Smooth muscle cell of the brain vasculature (primary cell): ENCODE measurements around the gene GFAP.
"Not testable (repeated sequence)": the region's sequence is repeated elsewhere in the genome, so short reads cannot be mapped to it uniquely, and the experiment has no call there.

Experiments used
- DNase-seq: peaks from one replicate; pipeline ENCODE4 v3.0.0-alpha.2; 2012; ENCODE audit warnings: low read depth, low spot score

The GFAP gene

GRCh38 chr17:44915321-44915726 is at the start of gene GFAP:
Gene GFAP (minus strand): TSS chr17:44915500. CDS start chr17:44915486, 14 bp downstream.
- DNase-seq: no peak

GRCh38 chr17:44961921-44962350 is 46.6 kb upstream of the GFAP start:
- DNase-seq: no peak

- DNase-seq: no peak
Measured at GRCh38 chr17:44960691-44961090, 45.4 kb upstream of the GFAP start.

GRCh38 chr17:44959821-44960531 is 44.7 kb upstream of the GFAP start:
- DNase-seq: no peak

- DNase-seq: no peak
Measured at GRCh38 chr17:44956998-44957981, 42.0 kb upstream of the GFAP start.

- DNase-seq: no peak
Measured at GRCh38 chr17:44955674-44956425, 40.5 kb upstream of the GFAP start.

- DNase-seq: no peak
Measured at GRCh38 chr17:44952946-44953475, 37.7 kb upstream of the GFAP start.

GRCh38 chr17:44948315-44948795 is 33.1 kb upstream of the GFAP start:
- DNase-seq: no peak

GRCh38 chr17:44947461-44948314 is 32.4 kb upstream of the GFAP start, which contains the start of gene KIF18B:
Gene KIF18B (minus strand): TSS chr17:44947773. CDS start chr17:44936344, 11,429 bp downstream.
- peak; percentile 77 for DNase-seq

- not testable (repeated sequence) for DNase-seq
Measured at GRCh38 chr17:44945652-44946051, 30.4 kb upstream of the GFAP start.

GRCh38 chr17:44942456-44942855 is 27.2 kb upstream of the GFAP start:
- no peak for DNase-seq

- no peak for DNase-seq
Measured at GRCh38 chr17:44941712-44942331, 26.5 kb upstream of the GFAP start.

- no peak for DNase-seq
Measured at GRCh38 chr17:44940768-44941167, 25.5 kb upstream of the GFAP start.

- DNase-seq: no peak
Measured at GRCh38 chr17:44940317-44940716, 25.0 kb upstream of the GFAP start.

- DNase-seq: no peak
Measured at GRCh38 chr17:44935116-44935515, 19.8 kb upstream of the GFAP start.

GRCh38 chr17:44934745-44935105 is 19.4 kb upstream of the GFAP start:
- no peak for DNase-seq

GRCh38 chr17:44933824-44934744 is 18.8 kb upstream of the GFAP start:
- DNase-seq: no peak

GRCh38 chr17:44932787-44933097 is 17.4 kb upstream of the GFAP start:
- DNase-seq: no peak
